ENCODE results near the gene ASMTL.

DNA sequence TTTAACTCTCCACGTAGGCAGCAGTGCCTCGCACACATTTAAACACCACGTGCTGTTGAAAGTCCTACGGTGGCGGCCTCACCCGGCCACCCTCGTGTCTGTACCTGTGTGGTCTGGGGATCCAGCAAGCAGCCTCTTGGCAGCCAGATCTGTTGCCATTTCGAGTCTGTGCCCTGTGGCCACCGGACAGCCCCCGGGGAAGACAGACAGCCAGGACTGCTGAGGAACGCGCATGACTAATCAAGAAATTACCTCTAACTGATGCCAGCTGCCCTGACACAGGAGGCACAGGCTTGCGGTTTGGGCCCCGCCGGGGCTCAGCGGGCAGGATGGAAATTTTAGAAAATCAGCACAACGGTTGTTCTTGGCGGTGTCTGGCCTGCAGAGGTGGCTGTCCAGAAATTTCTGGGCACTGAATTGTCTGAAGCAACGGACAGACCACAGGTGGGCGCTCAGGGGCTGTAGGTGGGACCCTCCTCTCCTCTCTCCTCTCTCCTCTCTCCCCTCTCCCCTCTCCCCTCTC is 15.6 kb upstream of the ASMTL start:
- TF ChIP-seq, protein P1, sequence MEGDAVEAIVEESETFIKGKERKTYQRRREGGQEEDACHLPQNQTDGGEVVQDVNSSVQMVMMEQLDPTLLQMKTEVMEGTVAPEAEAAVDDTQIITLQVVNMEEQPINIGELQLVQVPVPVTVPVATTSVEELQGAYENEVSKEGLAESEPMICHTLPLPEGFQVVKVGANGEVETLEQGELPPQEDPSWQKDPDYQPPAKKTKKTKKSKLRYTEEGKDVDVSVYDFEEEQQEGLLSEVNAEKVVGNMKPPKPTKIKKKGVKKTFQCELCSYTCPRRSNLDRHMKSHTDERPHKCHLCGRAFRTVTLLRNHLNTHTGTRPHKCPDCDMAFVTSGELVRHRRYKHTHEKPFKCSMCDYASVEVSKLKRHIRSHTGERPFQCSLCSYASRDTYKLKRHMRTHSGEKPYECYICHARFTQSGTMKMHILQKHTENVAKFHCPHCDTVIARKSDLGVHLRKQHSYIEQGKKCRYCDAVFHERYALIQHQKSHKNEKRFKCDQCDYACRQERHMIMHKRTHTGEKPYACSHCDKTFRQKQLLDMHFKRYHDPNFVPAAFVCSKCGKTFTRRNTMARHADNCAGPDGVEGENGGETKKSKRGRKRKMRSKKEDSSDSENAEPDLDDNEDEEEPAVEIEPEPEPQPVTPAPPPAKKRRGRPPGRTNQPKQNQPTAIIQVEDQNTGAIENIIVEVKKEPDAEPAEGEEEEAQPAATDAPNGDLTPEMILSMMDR (IDR thresholded peaks at IDR 0.05), result no peak
- no peak for TF ChIP-seq EP300 (IDR thresholded peaks at IDR 0.05)
- TF ChIP-seq POLR2A (IDR thresholded peaks at IDR 0.05), result no peak
